GM23338 (cell line): ENCODE results near the gene PKNOX2. TPM values are rescaled to one million over a fixed set of nuclear protein-coding genes. Genes with fewer than 3 reads are reported as not detected.

Source experiments
- ATAC-seq: fragments of 200-7000 bp; cut with Tn5 transposase; 3 replicates; pipeline ENCODE4 v1.9.1; 2020
- DNase-seq: peaks from one replicate; pipeline ENCODE4 v3.0.0-alpha.2; 2015; ENCODE audit warnings: low spot score
- H2AFZ ChIP-seq: fragments of 200-600 bp; sonication (generic); 2 replicates; pipeline ENCODE4 v1.8.0; 2016; ENCODE audit warnings: antibody characterized with exemption, mild to moderate bottlenecking, moderate library complexity
- H3F3A ChIP-seq: fragments of 200-600 bp; sonication (generic); replicated peaks from 2 replicates; pipeline ENCODE4 v1.8.0; 2017; ENCODE audit warnings: antibody characterized with exemption, mixed run types, low read depth
- H3K27ac ChIP-seq: fragments of 200-600 bp; sonication (generic); 2 replicates; pipeline ENCODE4 v1.6.1; 2016; ENCODE audit warnings: low read depth
- H3K27me3 ChIP-seq: fragments of 200-600 bp; sonication (generic); 2 replicates; pipeline ENCODE4 v1.8.0; 2016; ENCODE audit warnings: mild to moderate bottlenecking, mixed run types, moderate library complexity; ENCODE audit not compliant: insufficient read depth
- H3K36me3 ChIP-seq: fragments of 200-600 bp; sonication (generic); 2 replicates; pipeline ENCODE4 v1.8.0; 2016; ENCODE audit warnings: mild to moderate bottlenecking; ENCODE audit not compliant: insufficient read depth
- H3K4me1 ChIP-seq: fragments of 200-600 bp; sonication (generic); 2 replicates; pipeline ENCODE4 v1.8.0; 2016; ENCODE audit warnings: mild to moderate bottlenecking, moderate library complexity; ENCODE audit not compliant: insufficient read depth
- H3K4me2 ChIP-seq: fragments of 200-600 bp; sonication (generic); 2 replicates; pipeline ENCODE4 v1.7.1; 2017; ENCODE audit warnings: mixed run types
- H3K4me3 ChIP-seq: fragments of 200-600 bp; sonication (generic); 2 replicates; pipeline ENCODE4 v1.6.1; 2016; ENCODE audit warnings: mixed run types
- H3K79me2 ChIP-seq: fragments of 200-600 bp; sonication (generic); replicated peaks from 2 replicates; pipeline ENCODE4 v1.8.0; 2017; ENCODE audit warnings: mild to moderate bottlenecking; ENCODE audit not compliant: insufficient read depth
- H3K9me2 ChIP-seq: fragments of 200-600 bp; sonication (generic); 2 replicates; pipeline ENCODE4 v1.8.0; 2017; ENCODE audit not compliant: insufficient read depth
- H4K20me1 ChIP-seq: fragments of 200-600 bp; sonication (generic); replicated peaks from 2 replicates; pipeline ENCODE4 v1.8.0; 2017; ENCODE audit warnings: mild to moderate bottlenecking; ENCODE audit not compliant: insufficient read depth
- H3K27ac Mint-ChIP-seq: 2 replicates; pipeline ENCODE4 v1.8.0; 2020; ENCODE audit warnings: inconsistent platforms, mild to moderate bottlenecking, moderate library complexity, mixed read lengths
- H3K27me3 Mint-ChIP-seq: 3 replicates; pipeline ENCODE4 v1.8.0; 2022; ENCODE audit warnings: low read depth, mild to moderate bottlenecking, moderate library complexity, mixed read lengths, inconsistent platforms; ENCODE audit not compliant: insufficient read depth, poor library complexity
- H3K36me3 Mint-ChIP-seq: 3 replicates; pipeline ENCODE4 v1.8.0; 2021; ENCODE audit warnings: low read depth, mild to moderate bottlenecking, inconsistent platforms, moderate library complexity, mixed read lengths
- H3K4me1 Mint-ChIP-seq: 3 replicates; pipeline ENCODE4 v1.8.0; 2020; ENCODE audit warnings: mild to moderate bottlenecking, inconsistent platforms, mixed read lengths
- H3K4me3 Mint-ChIP-seq: 3 replicates; pipeline ENCODE4 v1.8.0; 2021; ENCODE audit warnings: moderate library complexity, mild to moderate bottlenecking, inconsistent platforms, mixed read lengths
- H3K9me3 Mint-ChIP-seq: 3 replicates; pipeline ENCODE4 v1.8.0; 2020; ENCODE audit warnings: moderate library complexity, mild to moderate bottlenecking, inconsistent platforms, mixed read lengths
- EZH2phosphoT487 ChIP-seq: fragments of 200-600 bp; sonication (generic); IDR thresholded peaks from one replicate; pipeline ENCODE4 v1.8.1; 2018; ENCODE audit warnings: antibody characterized with exemption; ENCODE audit not compliant: unreplicated experiment
- JUNB ChIP-seq: IDR thresholded peaks from one replicate; pipeline ENCODE4 v1.6.1; 2016; ENCODE audit warnings: antibody characterized with exemption; ENCODE audit not compliant: unreplicated experiment
- NANOG ChIP-seq: IDR thresholded peaks from 2 replicates; pipeline ENCODE4 v1.6.1; 2016; ENCODE audit warnings: antibody characterized with exemption, borderline replicate concordance
- STAT1 ChIP-seq: IDR thresholded peaks from one replicate; pipeline ENCODE4 v1.6.1; 2016; ENCODE audit warnings: antibody characterized with exemption; ENCODE audit not compliant: unreplicated experiment
- ZNF114 ChIP-seq: fragments of 250-450 bp; sonication (Bioruptor Pico); IDR thresholded peaks from 2 replicates; pipeline ENCODE4 v1.5.0; 2020; ENCODE audit warnings: mild to moderate bottlenecking, moderate library complexity
- ZNF331 ChIP-seq: fragments of 250-450 bp; sonication (Bioruptor Pico); IDR thresholded peaks from 2 replicates; pipeline ENCODE4 v1.5.0; 2020; ENCODE audit warnings: low read depth, mild to moderate bottlenecking, moderate library complexity
- polyA plus RNA-seq: library from polyadenylated mRNA; unstranded; fragments of >200 nt; fragmentation: Nextera tagmentation; extraction: Ambion mirVana; gene quantifications from 2 replicates; pipeline ENCODE4 v1.2.1, GENCODE V29; 2016
- total RNA-seq: library from RNA; depleted of rRNA; stranded (reverse); fragments of >200 nt; shearing (Covaris generic); gene quantifications from 2 replicates; pipeline ENCODE4 v1.2.3, GENCODE V29; 2014
- TF ChIP-seq, protein P1 (sequence below), 2 experiments: fragments of 200-600 bp in 1 of 2; sonication (generic) in 1 of 2; conservative IDR thresholded peaks; 2 replicates each; pipeline versions ENCODE4 v1.5.1 to v1.6.1; 2016 to 2017; ENCODE audit warnings: antibody characterized with exemption in 2 of 2, low read depth in 2 of 2, mild to moderate bottlenecking in 2 of 2, moderate library complexity in 1 of 2
- TF ChIP-seq, protein P2 (sequence below): IDR thresholded peaks from 2 replicates; pipeline ENCODE4 v1.6.1; 2016; ENCODE audit warnings: antibody characterized with exemption
- TF ChIP-seq, protein P3 (sequence below): fragments of 250-450 bp; sonication (Bioruptor Pico); IDR thresholded peaks from 2 replicates; pipeline ENCODE4 v1.5.0; 2020; ENCODE audit warnings: mild to moderate bottlenecking, moderate library complexity

PKNOX2 gene
- total and polyA plus RNA-seq, 2 experiments from 2014 or later: 0.42 to 0.83 TPM

DNA sequence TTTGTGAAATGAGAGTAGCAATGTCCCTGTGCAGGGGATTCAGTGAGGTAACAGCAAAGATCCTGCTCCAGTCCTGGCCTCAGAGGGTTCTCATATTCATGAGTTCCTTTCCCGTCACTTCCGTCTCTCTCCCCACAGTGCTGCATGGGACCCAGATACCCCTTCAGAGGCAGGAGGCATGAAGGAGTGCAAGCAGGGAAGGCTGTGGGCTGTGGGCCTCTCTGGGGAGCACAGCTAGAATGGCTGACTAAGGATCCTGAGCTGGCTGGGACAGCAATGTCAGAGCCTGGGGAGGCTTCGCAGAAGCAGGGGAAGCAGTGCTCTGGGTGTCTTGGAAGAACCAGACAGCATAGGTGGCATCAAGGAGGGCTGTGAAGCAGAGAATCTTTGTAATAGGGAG lies 13.0 kb downstream of the PKNOX2 start:
- Histone ChIP-seq H3K27me3 (no peaks in the 10 kb centered on the region), H4K20me1 (no peaks in the 10 kb centered on the region), H3K4me1 (peaks cover 16% of the 10 kb centered on the region), H3K4me3 (no peak overlapping the region), H3F3A (no peaks in the 10 kb centered on the region), H3K4me2 (no peak overlapping the region), H3K36me3 (no peaks in the 10 kb centered on the region), H3K9me2 (no peaks in the 10 kb centered on the region; the same call in 1 of the 2 replicates), H3K27ac (no peak overlapping the region), H2AFZ (no peak overlapping the region), H3K79me2 (no peaks in the 10 kb centered on the region)
- DNase-seq (no peak), ATAC-seq (no peak; the same call in 2 of the 3 replicates)
- Mint-ChIP-seq H3K9me3 (no peaks in the 10 kb centered on the region), H3K36me3 (no peaks in the 10 kb centered on the region), H3K4me1 (peaks cover 50% of the 10 kb centered on the region), H3K4me3 (no peak overlapping the region), H3K27me3 (peaks cover 19% of the 10 kb centered on the region), H3K27ac (no peak overlapping the region)
- TF ChIP-seq, protein P1, sequence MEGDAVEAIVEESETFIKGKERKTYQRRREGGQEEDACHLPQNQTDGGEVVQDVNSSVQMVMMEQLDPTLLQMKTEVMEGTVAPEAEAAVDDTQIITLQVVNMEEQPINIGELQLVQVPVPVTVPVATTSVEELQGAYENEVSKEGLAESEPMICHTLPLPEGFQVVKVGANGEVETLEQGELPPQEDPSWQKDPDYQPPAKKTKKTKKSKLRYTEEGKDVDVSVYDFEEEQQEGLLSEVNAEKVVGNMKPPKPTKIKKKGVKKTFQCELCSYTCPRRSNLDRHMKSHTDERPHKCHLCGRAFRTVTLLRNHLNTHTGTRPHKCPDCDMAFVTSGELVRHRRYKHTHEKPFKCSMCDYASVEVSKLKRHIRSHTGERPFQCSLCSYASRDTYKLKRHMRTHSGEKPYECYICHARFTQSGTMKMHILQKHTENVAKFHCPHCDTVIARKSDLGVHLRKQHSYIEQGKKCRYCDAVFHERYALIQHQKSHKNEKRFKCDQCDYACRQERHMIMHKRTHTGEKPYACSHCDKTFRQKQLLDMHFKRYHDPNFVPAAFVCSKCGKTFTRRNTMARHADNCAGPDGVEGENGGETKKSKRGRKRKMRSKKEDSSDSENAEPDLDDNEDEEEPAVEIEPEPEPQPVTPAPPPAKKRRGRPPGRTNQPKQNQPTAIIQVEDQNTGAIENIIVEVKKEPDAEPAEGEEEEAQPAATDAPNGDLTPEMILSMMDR (conservative IDR thresholded peaks at IDR 0.05; ENCODE audit: low read depth in 2 of 2): no peak
- TF ChIP-seq STAT1 (no peak), NANOG (no peak), ZNF331 (no peak), EZH2phosphoT487 (no peak), JUNB (no peak), ZNF114 (CRISPR knock-in tag) (no peak)
- TF ChIP-seq, protein P2, sequence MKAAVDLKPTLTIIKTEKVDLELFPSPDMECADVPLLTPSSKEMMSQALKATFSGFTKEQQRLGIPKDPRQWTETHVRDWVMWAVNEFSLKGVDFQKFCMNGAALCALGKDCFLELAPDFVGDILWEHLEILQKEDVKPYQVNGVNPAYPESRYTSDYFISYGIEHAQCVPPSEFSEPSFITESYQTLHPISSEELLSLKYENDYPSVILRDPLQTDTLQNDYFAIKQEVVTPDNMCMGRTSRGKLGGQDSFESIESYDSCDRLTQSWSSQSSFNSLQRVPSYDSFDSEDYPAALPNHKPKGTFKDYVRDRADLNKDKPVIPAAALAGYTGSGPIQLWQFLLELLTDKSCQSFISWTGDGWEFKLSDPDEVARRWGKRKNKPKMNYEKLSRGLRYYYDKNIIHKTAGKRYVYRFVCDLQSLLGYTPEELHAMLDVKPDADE: no peak
- TF ChIP-seq, protein P3, sequence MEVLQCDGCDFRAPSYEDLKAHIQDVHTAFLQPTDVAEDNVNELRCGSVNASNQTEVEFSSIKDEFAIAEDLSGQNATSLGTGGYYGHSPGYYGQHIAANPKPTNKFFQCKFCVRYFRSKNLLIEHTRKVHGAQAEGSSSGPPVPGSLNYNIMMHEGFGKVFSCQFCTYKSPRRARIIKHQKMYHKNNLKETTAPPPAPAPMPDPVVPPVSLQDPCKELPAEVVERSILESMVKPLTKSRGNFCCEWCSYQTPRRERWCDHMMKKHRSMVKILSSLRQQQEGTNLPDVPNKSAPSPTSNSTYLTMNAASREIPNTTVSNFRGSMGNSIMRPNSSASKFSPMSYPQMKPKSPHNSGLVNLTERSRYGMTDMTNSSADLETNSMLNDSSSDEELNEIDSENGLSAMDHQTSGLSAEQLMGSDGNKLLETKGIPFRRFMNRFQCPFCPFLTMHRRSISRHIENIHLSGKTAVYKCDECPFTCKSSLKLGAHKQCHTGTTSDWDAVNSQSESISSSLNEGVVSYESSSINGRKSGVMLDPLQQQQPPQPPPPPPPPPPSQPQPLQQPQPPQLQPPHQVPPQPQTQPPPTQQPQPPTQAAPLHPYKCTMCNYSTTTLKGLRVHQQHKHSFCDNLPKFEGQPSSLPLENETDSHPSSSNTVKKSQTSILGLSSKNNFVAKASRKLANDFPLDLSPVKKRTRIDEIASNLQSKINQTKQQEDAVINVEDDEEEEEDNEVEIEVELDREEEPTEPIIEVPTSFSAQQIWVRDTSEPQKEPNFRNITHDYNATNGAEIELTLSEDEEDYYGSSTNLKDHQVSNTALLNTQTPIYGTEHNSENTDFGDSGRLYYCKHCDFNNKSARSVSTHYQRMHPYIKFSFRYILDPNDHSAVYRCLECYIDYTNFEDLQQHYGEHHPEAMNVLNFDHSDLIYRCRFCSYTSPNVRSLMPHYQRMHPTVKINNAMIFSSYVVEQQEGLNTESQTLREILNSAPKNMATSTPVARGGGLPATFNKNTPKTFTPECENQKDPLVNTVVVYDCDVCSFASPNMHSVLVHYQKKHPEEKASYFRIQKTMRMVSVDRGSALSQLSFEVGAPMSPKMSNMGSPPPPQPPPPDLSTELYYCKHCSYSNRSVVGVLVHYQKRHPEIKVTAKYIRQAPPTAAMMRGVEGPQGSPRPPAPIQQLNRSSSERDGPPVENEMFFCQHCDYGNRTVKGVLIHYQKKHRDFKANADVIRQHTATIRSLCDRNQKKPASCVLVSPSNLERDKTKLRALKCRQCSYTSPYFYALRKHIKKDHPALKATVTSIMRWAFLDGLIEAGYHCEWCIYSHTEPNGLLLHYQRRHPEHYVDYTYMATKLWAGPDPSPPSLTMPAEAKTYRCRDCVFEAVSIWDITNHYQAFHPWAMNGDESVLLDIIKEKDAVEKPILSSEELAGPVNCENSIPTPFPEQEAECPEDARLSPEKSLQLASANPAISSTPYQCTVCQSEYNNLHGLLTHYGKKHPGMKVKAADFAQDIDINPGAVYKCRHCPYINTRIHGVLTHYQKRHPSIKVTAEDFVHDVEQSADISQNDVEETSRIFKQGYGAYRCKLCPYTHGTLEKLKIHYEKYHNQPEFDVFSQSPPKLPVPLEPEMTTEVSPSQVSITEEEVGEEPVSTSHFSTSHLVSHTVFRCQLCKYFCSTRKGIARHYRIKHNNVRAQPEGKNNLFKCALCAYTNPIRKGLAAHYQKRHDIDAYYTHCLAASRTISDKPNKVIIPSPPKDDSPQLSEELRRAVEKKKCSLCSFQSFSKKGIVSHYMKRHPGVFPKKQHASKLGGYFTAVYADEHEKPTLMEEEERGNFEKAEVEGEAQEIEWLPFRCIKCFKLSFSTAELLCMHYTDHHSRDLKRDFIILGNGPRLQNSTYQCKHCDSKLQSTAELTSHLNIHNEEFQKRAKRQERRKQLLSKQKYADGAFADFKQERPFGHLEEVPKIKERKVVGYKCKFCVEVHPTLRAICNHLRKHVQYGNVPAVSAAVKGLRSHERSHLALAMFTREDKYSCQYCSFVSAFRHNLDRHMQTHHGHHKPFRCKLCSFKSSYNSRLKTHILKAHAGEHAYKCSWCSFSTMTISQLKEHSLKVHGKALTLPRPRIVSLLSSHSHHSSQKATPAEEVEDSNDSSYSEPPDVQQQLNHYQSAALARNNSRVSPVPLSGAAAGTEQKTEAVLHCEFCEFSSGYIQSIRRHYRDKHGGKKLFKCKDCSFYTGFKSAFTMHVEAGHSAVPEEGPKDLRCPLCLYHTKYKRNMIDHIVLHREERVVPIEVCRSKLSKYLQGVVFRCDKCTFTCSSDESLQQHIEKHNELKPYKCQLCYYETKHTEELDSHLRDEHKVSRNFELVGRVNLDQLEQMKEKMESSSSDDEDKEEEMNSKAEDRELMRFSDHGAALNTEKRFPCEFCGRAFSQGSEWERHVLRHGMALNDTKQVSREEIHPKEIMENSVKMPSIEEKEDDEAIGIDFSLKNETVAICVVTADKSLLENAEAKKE (CRISPR knock-in tag): no peak
